HL-60/S4 treated with retinoic acid at 250 ng/mL for 4 days and 3 days (cell line): ENCODE results near the gene CYGB.
"Not testable (repeated sequence)": the region's sequence is repeated elsewhere in the genome, so short reads cannot be mapped to it uniquely, and the experiment has no call there.

ENCODE experiments used
- in situ Hi-C: fragments of 300-500 bp; cut with MboI; formaldehyde crosslinking; loops from 2 replicates; pipeline ENCODE4 v1.7.0; 2022; ENCODE audit warnings: low sequenced_read_pairs

CYGB gene

DNA sequence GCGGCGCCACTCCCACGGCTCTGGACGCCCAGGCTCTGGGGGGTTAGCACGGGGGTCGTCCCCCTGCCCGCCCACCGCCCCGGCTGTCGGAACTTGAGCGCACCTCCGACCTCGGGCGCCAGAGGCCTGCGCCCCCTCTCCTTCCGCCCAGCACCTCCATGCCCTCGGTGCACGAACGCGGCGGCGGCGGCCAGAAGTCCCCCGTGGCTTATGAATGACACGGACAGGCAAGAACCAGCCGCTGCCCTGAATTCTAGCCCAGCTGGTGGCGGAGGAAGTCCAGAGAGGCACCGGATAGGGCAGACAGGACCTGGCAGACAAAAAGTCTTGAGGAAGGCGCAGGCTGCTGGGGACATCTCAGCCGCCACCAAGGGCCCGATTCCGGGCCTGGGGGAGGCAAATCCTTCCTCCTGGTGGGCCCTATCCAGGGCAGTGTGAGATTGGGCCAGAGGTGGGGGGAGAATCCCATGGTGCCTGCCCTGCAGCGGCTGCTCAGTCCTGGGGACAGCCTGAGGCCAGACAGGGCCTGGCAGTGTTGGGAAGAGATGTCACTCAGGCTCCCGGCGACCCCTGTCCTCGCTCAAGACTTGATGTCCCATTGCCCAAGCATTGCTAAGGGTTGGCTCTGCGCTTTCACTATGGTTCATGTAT is 897 bp upstream of the CYGB start:
- in situ Hi-C loops, result no loop called here

DNA sequence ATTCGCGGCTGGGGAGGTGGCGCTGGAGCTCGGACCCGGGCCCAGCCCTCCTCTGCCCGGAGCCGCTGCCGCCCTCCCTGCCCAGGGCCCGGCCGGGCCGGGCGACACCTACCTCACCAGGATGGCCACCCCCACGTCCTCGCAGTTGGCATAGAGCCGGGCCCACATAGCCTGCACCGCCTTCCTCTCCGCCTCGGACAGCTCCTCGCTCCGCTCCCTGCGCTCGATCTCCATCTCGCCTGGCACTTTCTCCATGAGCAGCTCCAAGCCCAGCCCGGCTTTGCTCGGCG is 276 bp downstream of the CYGB start:
- in situ Hi-C loops, result no loop called here

DNA sequence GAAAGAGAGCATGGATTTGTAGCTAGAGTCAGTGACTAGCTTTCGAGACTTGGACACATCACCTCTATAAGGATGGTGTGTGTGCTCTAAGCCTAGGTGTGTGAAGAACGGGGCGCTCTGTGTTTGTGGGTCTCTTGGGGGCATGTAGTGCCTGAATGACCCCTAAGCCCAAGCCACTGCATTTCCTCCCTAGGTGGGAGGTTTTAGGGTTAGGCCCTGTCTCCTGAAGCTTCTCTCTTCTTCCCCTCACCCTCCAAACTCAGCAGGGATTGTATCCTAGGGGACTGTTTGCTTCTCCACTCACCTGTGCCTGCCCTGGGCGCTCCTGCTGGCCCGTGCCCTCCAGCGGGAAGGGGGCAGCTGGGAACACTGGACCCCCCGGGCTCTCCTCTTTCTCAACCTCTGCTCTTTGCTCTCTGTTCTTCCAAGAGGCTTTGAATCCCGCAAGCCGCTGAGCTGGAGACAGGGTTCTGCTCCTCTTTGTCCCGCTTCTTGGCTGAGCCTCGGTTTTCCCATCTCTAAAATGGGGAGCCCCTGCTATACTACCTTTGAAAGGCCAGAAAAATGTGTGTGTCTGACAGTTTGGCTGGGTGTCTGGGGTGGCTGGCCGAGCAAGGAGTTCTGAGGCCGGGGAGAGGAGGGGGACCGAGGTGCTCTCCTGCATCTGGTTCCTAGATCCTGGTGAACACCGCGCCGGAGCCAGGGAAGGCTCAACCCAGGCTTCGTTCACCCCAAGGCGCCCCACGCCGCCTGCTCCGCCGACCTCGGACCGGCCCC is 810 bp downstream of the CYGB start:
- in situ Hi-C loops, result no loop called here

DNA sequence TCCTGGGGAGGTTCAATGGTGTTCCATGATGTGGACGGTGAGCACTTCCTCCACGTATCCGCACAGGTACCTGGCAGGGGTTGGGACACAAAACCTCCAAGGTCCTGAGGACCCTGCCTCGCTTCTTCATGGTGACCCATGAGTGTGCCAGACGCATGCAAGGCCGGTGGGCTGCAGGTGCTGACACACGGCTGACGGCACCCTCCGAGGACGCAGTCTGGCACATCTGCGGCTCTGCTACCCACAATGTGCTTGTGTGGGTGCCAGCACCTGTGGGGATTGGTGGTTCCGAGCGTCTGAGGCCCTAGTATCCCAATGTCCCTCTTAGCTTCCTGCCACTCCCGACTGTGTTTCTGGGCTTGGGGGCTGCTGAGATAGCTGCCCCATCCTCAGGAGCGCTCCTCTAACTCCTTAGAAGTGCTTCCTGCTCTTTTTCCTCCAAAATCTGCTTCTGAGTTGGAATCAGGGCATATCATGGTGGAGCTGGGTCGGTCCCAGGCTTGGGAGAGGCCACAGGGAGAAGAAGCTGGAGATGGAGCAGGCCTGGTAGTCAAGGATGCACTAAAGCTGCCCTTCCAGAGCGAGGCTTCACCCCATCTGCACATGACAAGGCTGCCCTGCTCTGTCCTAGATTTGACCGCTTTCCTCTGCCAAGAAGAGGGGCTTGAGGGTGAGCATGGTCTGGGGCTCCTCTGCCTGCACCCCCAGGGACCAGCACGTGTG is 1.6 kb downstream of the CYGB start:
- in situ Hi-C loops, result no loop called here

DNA sequence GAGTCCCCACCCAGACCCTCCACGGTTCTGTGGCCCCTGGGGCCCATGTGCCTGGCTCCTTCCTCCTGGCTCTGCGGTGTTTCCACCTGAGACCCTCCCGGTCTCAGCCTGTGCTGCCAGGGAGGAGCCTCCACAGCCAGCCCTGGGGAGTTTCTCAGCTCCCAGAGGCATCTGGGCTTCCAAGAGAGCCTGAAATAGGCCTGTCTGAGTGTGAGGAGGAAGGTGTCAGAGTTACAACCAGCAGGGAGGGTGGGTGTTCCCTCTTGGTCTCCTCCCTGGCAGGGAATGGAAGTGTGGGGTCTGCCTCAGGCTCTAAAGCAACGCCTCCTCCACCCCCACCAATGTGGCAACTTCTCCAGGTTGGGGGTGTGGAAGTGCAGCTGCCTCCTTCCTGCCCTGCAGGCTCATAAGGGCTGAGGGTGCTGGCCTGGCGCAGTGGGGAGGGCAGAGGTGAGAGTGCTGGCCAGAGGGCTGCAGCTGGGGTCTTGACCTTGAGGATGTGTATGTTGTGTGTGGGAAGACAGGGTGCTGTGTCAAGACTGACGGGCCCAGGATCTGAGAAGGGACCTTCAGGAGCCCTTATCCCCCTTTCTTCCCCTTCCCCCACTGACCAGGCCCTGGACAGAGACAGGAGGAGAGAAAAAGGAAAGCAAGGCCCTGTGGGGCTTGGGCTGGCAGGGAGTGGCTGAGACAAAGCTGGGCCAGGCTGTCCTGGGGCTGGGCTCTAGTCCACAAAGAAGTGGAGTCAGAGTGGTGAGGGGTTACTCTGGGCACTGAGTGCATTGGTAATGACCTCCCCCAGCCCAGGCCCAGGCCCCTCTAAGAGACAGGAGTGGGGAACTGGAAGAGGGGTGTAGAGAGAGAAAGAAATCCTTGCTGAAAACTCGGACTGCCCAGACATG is 2.4 kb downstream of the CYGB start:
- in situ Hi-C loops, result no loop called here

DNA sequence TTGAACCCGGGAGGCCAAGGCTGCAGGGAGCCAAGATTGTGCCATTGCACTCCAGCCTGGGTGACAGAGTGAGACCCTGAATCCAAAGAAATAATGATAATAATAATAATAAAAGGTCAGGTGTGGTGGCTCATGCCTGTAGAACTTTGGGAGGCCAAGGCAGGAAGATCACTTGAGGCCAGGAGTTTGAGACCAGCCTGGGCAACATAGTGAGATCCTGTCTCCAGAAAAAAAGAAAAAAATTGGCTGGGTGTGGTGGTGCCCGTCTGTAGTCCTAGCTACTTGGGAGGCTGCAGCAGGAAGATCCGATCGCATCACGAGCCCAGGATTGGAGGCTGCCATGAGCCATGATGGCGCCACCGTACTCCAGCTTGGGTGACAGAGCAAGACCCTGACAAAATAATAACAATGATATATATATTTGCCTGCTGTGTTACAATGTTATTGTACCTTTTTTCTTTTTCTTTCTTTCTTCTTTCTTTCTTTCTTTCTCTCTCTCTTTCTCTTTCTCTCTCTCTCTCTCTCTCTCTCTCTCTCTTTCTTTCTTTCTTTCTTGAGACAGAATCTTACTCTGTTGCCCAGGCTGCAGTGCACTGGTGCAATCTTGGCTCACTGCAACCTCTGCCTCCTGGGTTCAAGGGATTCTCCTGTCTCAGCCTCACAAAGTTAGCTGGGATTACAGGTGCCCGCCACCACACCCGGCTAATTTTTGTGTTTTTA is 3.7 kb downstream of the CYGB start:
- in situ Hi-C loops, result not testable (repeated sequence)

DNA sequence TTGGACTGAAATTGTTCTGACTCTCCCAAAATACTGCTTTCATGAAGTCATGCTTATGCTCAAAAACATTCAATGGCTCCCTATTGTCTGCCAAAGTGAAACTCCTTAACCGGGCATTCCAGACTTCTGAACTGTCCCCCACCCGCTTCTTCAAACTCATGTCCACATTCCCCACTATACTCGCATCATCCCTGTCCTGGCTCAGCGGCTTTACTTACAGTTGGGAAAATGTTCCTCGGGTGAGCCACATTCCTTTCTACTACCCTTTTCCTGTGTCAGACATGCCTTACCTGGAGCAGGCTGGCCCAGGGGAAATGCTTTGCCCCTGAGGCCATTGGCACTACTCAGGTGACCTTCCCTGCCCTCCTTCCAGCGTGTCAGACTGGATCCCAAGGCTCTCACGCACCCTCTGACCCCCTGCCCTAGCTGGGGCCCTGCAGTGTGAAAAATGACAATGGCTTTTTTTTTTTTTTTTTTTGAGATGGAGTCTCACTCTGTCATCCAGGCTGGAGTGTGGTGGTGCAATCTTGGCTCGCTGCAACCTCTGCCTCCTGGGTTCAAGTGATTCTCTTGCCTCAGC is 5.3 kb downstream of the CYGB start:
- in situ Hi-C loops, result no loop called here

DNA sequence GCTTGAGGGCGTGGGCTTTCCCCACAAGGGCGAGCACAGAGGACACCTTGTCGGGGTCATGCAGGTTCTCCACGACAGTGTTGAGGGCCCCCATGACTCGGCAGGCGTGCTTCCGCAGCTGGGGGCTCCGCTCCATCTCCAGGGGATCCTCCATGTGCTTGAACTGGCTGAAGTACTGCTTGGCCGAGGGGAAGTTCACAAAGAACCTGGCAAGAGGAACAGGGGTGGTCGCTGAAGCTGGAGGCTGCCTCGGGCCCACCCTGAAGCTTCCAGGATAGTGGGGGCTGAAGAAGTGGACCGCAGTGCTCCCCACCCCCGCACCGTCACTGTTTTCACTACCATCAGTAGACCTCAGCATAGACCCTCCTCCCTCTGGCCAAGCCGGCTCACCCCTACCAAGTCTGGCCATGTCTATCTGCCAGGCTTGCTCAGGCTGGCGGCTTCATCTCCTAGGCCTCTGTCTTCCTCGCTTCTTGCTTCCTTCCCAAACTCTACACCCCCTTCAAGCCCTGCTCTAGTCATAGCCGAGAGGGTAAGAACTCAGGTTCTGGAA is 5.9 kb downstream of the CYGB start:
- in situ Hi-C loops, result no loop called here

DNA sequence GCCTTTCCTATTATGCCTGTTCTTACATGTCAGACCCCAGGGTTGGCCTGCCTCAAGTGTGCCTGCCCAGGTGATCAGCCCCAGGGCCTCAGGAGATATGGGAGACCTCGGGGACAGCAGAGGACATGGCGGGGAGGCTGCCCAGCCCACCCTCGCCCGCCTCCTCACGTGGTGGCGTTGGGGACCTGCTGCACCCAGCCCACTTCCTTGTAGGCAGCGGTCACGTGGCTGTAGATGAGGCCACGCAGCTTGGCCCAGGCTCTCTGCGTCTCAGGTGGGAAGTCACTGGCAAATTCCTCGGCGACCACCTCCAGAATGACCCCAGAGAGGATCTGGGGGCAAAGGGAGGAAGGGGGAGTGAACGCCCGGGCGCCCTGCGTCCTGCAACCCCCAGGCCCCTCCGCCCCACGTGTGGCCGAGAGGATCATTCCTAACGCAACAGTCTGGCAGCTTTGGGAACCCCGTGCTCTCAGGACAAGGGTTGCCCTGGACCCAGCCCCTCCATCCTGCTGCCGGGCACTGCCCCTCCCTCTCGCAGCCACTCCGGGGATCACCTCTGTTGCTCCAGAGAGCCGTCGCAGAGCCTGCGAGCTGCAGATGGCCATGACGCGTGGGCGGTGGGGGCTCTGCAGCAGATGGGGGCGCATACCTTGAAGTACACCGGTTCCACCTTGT is 6.6 kb downstream of the CYGB start:
- in situ Hi-C loops, result no loop called here

DNA sequence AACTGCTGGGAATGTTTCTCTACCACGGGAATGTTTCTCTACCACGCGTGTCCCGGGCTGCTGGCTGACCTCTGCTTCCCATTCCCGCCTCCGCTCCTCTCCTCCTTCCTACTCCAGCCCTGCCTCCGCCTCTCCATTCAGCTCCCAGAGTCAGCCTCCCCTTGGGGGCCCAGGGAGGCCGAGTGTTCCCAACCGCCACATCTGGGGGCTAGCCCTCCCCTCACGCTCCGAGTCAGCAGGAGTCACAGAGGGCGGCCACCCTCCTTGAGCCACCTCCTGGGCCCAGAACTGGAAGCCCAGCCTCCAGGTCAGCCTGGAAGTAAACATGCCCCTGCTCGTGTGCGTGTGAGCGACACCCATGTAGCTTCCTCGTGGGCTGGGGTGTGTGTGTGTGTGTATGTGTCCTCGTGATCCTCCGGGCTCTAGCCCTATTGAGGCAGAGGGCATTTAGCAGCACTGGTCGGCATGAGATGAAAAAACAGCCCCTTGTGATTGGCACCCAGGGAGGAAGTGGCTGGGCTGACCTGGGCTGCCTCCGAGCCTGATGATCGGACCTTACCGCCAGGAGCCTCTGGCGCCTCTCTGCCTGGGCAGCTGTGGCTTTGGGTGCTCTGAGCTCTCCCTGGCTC is 7.3 kb downstream of the CYGB start:
- in situ Hi-C loops, result no loop called here

DNA sequence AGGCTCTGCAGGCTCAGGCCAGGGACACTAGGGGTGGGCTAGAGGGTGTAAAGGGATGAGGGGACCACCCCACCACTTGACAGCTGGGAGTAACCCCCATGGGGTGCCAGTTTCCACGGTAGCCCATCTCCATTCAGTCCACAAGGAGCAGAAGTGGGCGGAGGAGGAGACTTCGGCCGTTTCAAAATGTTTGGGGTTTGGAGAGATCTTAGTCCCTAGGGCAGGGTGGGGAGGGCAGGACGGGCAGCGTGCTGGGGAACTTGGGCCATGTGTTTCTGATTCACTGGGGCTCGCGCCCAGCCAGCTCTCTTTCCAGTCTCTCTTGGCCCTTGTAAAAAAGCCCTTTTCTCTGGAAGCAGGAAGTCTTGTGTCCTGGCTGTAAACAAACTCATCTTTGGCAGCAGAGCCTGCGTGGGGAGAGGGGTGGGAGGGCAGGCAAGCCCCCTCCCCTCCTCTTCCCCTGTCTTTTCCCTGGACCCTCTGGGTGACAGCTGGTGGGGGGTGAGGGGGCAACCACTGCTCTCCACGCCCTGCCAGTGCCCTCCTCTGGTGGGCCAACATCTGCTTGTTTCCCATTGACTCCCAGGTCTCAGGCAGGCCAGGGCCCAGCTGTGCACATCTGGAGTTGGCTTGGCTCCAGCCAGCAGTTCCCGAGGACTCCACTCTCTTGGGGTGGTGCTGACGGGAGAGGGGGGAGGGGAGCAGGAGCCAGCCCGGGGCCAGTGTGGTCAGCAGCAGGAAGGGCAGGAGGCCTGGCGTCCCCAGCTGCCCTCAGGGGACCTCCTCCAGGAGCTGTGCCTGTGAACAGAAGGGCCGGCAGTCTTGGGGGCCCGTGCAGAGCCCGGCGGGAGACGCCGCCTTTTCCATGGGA is 8.1 kb downstream of the CYGB start:
- in situ Hi-C loops, result no loop called here

DNA sequence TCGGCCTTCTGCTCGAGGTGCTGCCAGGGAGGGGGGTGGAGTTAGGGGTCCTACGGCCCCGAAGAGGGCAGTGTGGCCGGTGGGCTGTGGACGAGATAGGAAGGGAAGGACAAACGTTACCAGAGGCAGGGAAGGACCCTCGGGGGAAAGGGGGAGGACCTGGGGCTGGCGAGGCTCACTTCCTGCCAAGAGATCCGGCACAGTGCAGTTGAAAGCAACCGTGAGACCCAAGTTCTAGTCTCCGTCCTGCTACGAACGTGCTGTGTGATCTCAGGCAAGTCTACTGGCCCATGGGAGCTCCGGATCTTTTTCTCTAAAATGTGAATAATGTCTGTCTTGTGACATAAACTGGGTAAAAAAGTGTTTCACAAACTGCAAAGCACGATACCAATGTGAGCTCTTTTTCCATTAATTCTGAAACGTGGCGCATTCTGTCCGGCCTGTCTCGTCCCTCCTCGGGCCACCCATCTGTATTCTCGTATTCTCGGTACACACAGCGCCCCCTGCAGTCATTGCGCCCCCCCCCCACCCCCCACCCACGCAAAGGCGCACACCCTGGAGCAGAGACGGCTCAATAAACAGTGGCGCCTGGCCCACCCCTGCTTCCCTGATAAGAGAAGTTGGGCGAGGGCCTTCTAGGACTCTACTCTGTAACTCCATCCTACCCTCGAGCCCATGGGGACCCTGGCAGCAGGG is 8.8 kb downstream of the CYGB start:
- in situ Hi-C loops, result no loop called here

DNA sequence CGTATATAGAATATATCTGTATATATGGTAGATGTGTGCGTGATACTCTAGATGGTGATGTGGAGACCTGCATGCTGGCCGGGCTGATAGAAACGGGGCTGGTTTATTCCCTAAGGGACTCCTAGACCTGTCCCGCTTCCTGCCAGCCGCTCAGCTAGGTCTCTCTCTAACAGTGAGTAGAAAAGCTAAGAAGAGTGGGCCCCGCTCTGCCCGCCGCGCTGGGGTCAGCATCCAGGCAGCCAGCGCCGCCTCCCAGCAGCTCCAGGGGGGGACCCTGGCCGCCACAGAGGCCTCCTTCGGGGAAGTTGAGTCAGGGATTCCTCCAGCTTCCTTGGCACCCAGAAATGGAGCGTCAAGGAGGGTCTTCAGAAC is 9.4 kb downstream of the CYGB start:
- in situ Hi-C loops, result no loop called here

DNA sequence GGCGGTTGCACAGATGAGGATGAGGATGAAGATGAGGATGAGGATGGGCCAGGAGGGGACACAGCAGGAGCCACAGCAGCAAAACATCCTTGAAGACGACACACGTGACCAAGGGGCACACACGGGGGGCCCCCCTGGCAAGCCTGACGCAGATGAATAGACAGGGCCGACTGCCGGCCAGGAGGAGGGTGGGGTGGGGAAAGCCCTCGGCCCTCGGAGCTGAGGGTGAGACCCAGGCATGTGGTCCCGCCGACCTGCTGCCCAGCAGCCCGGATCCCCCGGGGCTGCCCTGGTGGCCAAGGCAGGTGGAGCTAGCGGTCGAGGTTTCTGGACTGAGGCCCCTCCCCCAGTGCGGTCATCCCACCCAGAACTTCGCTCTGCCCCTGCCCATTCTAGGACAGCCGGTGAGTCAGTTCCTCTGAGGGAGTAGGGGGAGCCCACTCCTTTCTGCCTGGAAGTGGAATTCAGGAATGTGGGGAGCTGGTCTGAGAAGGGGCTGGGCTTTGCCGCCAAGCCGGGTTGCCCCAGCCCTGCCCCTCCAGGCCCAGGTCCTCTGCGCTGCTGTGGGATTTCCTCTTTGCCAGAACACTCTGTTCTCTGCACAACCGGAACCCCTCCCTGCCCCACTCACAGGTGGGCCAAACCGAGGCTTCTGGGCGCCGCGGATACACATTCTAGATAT is 9.9 kb downstream of the CYGB start:
- in situ Hi-C loops, result no loop called here

DNA sequence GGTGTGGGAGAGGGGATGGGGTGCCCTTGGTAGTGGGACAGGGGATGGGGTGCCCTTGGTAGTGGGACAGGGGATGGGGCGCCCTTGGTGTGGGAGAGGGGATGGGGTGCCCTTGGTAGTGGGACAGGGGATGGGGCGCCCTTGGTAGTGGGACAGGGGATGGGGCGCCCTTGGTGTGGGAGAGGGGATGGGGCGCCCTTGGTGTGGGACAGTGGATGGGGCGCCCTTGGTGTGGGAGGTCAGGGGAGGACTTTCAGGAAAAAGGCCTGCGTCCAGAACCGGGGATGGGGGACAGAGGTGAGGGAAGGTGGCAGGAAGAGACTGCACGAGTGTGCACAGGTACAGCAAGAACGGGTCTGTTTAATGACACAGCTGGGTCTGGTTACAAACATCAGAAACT is 10.5 kb downstream of the CYGB start:
- in situ Hi-C loops, result not testable (repeated sequence)

DNA sequence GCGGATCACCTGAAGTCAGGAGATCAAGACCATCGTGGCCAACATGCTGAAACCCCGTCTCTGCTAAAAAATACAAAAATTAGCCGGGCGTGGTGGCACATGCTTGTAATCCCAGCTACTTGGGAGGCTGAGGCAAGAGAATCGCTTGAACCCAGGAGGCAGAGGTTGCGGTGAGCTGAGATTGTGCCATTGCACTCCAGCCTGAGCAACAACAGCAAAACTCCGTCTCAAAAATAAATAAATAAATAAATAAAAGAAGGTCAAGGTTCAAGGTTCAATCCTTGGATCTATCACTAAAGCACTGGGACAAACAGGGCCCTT is 12.0 kb downstream of the CYGB start:
- in situ Hi-C loops, result not testable (repeated sequence)
